HEK293T (cell line): ENCODE results near the gene IL17REL.

ENCODE experiments used
- BHLHE40 ChIP-seq: fragments of 450-650 bp; IDR thresholded peaks from 2 replicates; pipeline ENCODE4 v1.6.1; 2016; ENCODE audit warnings: mild to moderate bottlenecking, moderate library complexity, borderline replicate concordance
- ELF4 ChIP-seq: fragments of 450-650 bp; IDR thresholded peaks from 2 replicates; pipeline ENCODE4 v1.6.1; 2017; ENCODE audit warnings: antibody characterized with exemption
- FOXM1 ChIP-seq: fragments of 450-650 bp; IDR thresholded peaks from 2 replicates; pipeline ENCODE4 v1.6.1; 2017; ENCODE audit warnings: mild to moderate bottlenecking, borderline replicate concordance
- PKNOX1 ChIP-seq: fragments of 450-650 bp; IDR thresholded peaks from 2 replicates; pipeline ENCODE4 v1.6.1; 2016
- SP1 ChIP-seq: fragments of 450-650 bp; IDR thresholded peaks from 2 replicates; pipeline ENCODE4 v1.6.1; 2017
- SUZ12 ChIP-seq: fragments of 450-650 bp; IDR thresholded peaks from 2 replicates; pipeline ENCODE4 v1.6.1; 2016; ENCODE audit warnings: mild to moderate bottlenecking
- TARDBP ChIP-seq: fragments of 450-650 bp; IDR thresholded peaks from 2 replicates; pipeline ENCODE4 v1.6.1; 2016
- ZNF384 ChIP-seq: fragments of 450-650 bp; IDR thresholded peaks from 2 replicates; pipeline ENCODE4 v1.6.1; 2016

- TF ChIP-seq ZNF384 (no peak), BHLHE40 (no peak), SP1 (no peak), FOXM1 (no peak), PKNOX1 (no peak), TARDBP (no peak), SUZ12 (no peak), ELF4 (no peak)
Observed at GRCh38 chr22:49961601-49962011, 51.0 kb downstream of the IL17REL start.
